Suppressor macrophage treated with lipopolysaccharide for 1 hour (primary cell): ENCODE results near the gene IFT20.

ENCODE experiments used
- DNase-seq, 3 donors: peaks; one replicate each; pipeline ENCODE4 v3.0.0-alpha.2; 2020 to 2022

Gene IFT20

DNA sequence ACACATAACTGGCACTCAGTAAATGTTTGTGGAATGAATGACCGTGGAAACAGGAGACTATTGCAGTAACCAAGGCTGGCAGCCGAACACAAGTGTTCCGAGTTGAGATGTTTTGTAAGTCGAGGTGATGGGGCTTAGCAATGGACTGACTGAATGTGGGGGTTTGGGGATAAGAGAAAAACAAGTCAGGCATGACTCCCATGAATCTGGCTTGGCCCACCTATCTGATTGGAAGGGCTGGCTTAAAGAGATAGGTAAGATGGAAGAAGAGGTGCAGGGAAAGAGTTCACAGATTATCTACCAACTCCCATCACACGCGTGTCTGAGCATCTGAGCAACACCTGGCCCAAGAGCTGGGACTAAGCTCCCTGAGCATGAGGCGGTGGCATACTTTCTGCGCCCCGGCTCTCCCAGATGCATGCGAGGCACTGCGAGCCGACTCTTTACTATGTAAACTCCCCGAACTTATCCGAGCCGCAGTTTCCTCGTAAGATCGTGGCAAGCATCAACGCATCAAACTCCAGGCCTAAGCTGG lies 539 bp downstream of the IFT20 start:
- no peak for DNase-seq

DNA sequence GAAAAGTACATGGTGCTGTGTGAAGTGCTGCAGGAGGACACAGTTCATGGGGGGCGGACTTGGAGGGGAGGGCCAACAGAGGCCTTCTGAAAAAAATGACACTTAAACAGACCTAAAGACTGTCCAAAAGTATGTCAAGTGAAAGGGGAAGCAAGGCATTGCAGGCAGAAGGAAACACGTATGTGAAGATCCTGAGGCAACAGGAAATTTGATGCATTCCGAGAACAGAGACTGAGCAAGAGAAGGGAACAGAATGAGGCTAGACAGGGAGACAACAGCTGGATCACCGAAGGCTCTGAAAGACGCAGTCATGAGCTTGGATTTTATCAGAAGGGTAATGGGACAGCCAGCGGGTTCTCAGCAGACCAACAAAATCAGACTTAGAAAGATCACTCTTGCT lies 1.1 kb downstream of the IFT20 start:
- DNase-seq: peak; percentile 36 to 60 (median 43)

DNA sequence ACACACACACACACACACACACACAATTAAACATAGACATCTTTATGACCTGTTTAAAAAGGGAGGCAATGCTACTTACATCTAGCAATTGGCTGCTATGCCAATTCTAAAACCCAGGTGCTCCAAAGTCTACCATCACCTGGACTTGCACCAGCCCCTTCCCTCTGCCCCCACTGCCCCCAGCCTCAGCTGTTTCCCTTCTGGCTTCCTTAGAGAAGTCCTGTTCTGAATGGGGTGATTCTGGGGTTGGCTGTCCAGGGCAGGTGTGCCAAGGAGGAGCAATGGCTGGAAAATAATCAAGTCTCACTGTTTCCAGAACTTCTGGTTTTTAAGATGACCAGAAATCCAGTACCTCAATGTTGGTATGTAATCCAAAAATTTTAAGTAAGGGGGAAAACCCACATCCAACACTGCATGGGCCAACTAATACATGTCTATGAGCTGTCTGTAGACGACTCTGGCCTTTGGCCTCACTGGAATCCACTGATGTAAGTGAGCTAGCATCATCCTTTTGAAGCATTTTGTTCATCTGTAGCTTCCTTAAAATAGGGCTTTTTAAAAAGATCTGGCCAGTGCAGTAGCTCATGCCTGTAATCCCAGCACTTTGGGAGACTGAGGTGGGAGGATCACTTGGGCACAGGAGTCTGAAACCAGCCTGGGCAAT lies 2.1 kb downstream of the IFT20 start:
- DNase-seq: no peak

- DNase-seq: no peak
Measured at GRCh38 chr17:28331891-28332420, 3.3 kb downstream of the IFT20 start.

DNA sequence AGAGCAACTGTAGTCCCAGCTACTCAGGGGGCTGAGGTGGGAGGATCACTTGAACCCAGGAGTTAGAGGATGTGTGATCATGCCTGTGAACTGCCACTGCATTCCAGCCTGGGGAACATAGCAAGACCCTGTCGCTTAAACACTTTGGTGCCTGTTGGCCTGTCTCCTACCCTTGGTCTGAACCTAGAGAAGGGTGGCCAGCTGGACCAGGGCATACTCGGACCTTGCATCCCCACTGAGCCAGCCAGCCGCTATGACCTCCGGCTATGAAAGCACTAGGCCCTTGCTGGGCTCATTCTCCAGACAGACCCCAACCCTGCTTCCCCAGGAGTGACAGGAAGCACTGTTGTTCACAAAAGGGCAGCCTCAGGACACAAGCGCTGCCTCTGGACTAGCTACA lies 4.6 kb downstream of the IFT20 start:
- DNase-seq: no peak

DNA sequence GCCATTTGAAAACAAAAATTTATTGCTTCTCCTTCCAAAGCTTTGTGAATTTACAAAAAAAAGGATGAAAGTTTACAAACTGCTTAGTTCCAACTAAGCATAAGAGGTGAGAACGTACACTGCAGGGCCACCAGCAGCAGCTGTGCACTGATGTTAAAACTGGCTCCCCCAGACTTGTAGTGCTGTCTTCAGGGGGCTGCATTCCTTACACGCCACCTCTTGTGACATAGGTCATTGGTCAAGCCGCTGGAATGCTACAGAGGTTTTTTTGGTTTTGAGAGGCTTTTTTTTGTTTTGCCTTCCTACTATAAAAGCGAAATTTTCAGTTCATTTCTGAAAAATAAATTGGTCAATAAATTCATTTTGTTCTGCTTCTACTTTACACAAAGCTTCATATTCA lies 6.9 kb downstream of the IFT20 start:
- DNase-seq: no peak

DNA sequence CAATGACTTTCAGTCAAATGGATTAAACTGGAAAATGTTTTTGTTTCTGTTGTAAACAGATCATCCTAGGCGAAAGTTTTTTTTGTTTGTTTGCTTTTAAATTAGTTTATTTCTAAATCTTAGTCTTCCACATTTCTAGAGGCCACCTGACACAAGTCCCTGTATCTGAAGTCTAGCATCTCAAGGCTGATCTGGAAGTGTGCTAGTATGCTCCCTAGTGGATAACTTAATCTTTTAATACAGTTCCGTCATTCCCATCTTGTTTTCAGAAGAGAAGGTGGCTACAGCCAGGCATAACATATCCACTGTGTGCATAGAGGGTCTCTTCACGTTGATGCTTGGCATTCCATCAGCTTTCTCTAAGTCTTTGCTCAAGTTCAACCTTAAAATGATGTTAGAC lies 7.6 kb downstream of the IFT20 start:
- no peak for DNase-seq

DNA sequence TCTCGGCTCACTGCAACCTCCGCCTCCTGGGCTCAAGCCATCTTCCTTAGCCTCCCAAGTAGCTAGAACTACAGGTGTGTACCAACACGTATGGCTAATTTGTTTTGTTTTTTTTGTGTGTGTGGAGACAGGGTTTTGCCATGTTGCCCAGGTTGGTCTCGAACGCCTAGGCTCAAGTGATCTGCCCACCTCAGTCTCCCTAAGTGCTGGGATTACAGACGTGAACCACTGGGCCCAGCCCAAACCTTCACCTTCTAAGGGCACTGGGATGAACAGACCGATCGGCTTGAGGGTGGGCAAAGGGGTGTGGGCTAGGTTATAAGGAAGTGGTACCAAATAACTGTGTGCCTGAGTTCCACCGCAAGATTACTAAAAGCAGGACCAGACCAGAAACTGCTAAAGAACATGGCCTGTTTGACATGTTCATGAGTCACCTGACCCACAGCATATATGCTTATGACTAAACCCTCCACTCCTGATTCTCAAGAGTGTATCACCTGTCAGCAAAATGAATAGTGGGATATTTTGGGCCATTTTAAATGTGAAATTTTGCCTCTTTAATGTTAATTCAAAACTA lies 8.2 kb downstream of the IFT20 start:
- DNase-seq: no peak

- no peak for DNase-seq
Measured at GRCh38 chr17:28326114-28326513, 9.2 kb downstream of the IFT20 start.

GRCh38 chr17:28325211-28325610 lies 10.1 kb downstream of the IFT20 start:
- DNase-seq: no peak

DNA sequence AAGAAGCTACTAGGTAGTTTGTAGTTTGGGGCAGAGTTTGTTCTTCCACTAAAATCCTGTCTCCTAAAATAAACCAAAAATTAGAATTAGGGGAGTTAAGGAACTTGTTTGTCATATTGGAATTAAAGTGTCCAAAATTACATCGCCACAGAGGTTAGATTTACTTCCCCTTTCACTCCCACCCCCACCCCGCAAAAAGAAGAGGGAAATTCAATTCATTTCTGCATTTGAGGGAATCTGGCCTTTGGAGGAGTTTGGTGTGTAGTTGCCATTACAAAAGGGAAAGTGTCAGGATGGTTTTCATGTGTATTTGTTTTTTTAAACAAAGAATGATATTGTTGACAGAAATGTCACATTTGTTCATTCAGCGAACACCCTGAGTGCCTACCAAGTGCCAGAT lies 10.5 kb downstream of the IFT20 start:
- DNase-seq: peak; percentile 48 to 70 (median 66)

- DNase-seq: no peak
Measured at GRCh38 chr17:28324267-28324745, 11.0 kb downstream of the IFT20 start.

- DNase-seq: no peak
Measured at GRCh38 chr17:28320215-28321061, 14.8 kb downstream of the IFT20 start.

- no peak for DNase-seq
Measured at GRCh38 chr17:28319598-28319935, 15.7 kb downstream of the IFT20 start.

DNA sequence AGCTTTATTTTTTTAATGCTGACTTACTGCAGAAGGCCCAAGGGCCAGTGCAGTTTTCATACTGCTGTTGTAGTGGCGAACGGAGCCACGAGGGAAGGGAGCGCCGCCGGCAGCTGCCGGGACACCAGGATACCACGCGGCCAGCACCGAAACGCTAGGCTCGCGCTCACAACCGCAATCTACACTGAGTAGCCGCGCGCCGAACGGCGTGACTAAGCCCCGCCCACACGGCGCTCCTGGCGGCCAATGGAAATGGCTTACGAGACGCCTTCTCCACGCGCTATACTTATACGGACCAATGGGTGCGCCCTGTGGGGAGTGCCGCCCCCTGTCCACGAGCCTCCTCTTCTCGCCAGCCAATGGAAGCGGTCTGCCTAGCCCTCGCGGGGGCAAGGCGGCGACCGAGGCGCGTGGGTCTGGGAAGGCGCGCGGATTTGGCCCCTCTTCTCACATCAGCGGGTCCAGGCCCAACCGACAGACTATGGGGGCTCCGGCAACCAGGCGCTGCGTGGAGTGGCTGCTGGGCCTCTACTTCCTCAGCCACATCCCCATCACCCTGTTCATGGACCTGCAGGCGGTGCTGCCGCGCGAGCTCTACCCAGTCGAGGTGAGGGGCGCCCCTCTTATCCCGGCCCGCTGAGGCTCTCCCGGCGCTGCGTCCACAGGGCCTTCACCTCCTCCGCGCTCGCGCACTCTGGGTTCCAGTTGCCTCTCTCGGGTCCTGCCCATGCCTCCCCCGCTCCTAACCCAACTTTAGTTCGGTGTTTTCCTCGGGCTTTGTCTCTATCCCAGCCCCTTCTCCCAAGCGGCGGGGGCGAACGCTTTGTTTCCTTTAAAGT lies 16.3 kb downstream of the IFT20 start, which contains the start of gene TMEM97:
TSS of gene TMEM97 (plus strand) at position 442 of the 839 bp plus-strand sequence. CDS start at position 482, 40 bp downstream.
- peak; percentile 98 to 99 (median 99) for DNase-seq

GRCh38 chr17:28317966-28318758 lies 17.1 kb downstream of the IFT20 start:
- no peak for DNase-seq

DNA sequence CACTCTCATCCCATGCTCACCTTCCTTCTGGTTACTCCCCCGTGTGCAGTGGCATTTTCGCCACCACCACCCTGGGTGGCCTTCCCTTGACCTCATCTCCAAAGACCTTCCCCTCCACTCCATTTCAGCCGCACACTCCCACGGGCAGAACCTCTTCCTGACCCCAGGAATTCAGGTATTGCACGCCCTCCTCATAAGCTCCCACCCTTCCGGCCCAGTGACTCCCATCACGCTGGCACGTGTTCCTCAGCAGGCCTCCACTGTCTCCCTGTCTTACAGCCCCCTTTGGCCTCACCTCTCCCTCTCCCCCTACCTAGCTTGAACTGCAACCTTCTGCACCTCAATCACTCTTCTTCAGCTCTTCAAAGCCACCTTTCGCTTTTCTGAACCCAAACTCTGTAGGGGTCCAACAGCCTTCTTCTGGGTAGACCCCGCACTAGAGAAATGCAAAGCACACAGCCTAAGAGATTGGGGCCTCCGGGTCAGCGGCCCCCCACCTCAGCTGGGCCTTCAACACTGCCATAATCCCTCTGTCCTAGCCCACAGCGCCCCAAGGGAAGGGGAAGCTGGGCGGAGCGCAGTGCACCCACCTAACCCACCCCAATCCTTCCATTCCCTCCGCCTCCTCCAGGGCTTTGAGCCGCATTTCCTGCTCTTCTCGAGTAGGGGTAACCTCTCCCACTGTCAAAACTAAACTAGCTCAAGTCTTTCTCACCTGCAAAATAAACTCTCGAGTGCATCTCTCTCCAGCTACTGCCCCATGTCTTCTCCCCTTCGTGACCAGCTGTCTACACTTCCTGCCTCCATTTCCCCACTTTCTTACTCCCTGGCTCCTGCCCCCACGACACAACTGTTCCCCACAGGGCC lies 17.9 kb downstream of the IFT20 start:
- DNase-seq: no peak

DNA sequence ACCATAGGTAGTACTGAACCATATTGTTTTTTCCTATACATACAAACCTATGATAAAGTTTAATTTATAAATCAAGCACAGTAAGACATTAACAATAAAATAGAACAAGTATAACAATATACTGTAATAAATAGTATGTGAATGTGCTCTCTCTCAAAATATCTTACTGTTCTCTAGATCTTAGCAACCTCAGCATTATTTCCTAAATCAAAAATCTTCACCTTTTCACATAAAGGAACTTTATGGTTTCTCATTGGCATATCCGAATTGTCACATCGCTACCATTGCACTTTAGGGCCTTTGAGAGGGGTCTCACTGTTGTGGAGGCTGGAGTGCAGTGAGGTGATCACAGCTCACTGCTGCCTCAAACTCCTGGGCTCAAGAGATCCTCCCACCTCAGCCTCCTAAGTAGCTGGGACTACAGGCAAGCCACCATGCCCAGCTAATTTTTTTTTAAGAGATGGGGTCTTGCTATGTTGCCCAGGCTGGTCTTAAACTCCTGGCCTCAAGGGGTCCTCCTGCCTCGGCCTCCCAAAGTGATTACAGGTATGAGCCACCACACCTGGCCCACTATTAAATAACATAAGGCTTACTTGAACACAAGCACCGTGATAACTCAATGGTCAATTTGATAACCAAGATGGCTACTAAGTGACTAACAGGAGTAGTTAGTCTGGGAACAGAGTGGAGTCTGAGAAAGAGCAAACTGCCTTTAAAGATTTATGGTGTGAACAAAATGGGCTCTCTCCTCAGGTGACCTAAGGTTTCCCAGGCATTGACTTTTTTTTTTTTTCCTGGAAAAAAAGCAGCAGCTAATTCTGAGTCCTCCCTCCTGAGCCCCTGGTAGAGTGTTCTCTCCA lies 19.2 kb downstream of the IFT20 start:
- DNase-seq: no peak

DNA sequence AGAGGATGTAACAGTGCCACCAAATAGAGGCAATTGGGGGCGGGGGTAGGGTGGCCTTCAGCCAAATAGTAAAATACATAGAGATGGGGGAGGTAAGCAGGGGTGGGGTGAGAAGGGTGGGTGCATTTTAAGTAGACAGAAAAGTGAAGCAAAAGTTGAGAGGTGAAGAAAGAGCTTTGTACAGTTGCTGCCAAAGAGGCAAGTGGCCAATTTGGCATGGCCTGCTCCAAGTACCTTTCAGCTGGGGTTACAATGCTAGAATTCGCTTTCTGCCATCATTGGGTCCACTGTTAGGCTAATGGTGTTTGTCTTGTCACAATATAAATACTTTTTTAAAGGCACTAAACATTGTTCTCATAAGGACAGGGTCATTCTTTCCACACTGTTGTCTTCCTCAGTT lies 21.4 kb downstream of the IFT20 start:
- no peak for DNase-seq
